ENCODE results near the gene TSEN2. TPM values are rescaled to one million over a fixed set of nuclear protein-coding genes. Genes with fewer than 3 reads are reported as not detected.

Gene TSEN2
- total RNA-seq, 3 donors from 2014 or later: 20.0 to 32.8 (median 26.5) TPM

- TF ChIP-seq CTCF (IDR thresholded peaks at IDR 0.05): no peak
- no peak for TF ChIP-seq POLR2AphosphoS5 (IDR thresholded peaks at IDR 0.05)
- TF ChIP-seq POLR2A (IDR thresholded peaks at IDR 0.05): no peak
- intact Hi-C loops (cut with DNase I; ENCODE audit: low total_unique reads): no loop called here
- DNase-seq (ENCODE audit: low spot score in 2 of 2): no peak
- Histone ChIP-seq H3K4me3 (no peak overlapping the region), H3K9me3 (no peaks in the 10 kb centered on the region), H3K4me1 (no peaks in the 10 kb centered on the region), H3K27ac (no peak overlapping the region), H3K36me3 (no peaks in the 10 kb centered on the region), H3K27me3 (no peaks in the 10 kb centered on the region)
These were observed 6.3 kb downstream of the TSEN2 start for GRCh38 chr3:12490547-12490946.

GRCh38 chr3:12495749-12496452 lies 11.6 kb downstream of the TSEN2 start:
- no peak for DNase-seq (ENCODE audit: low spot score in 2 of 2)
- TF ChIP-seq POLR2A (IDR thresholded peaks at IDR 0.05) (no peak), CTCF (IDR thresholded peaks at IDR 0.05) (no peak), POLR2AphosphoS5 (IDR thresholded peaks at IDR 0.05) (no peak)
- Histone ChIP-seq H3K36me3 (peaks cover 10% of the 10 kb centered on the region), H3K4me3 (no peak overlapping the region), H3K27me3 (no peaks in the 10 kb centered on the region), H3K9me3 (no peaks in the 10 kb centered on the region), H3K27ac (no peak overlapping the region), H3K4me1 (no peaks in the 10 kb centered on the region)
- intact Hi-C loops (cut with DNase I; ENCODE audit: low total_unique reads): no loop called here

GRCh38 chr3:12496453-12496761 lies 12.1 kb downstream of the TSEN2 start:
- Histone ChIP-seq H3K36me3 (peaks cover 10% of the 10 kb centered on the region), H3K4me1 (no peaks in the 10 kb centered on the region), H3K4me3 (no peak overlapping the region), H3K9me3 (no peaks in the 10 kb centered on the region), H3K27me3 (no peaks in the 10 kb centered on the region), H3K27ac (no peak overlapping the region)
- no peak for DNase-seq (ENCODE audit: low spot score in 2 of 2)
- intact Hi-C loops (cut with DNase I; ENCODE audit: low total_unique reads): no loop called here
- TF ChIP-seq POLR2AphosphoS5 (IDR thresholded peaks at IDR 0.05) (no peak), POLR2A (IDR thresholded peaks at IDR 0.05) (no peak), CTCF (IDR thresholded peaks at IDR 0.05) (no peak)

- no peaks in the 10 kb centered on the region for H3K9me3 ChIP-seq
- H3K4me3 ChIP-seq: no peak overlapping the region
- no peaks in the 10 kb centered on the region for H3K27me3 ChIP-seq
- intact Hi-C loops (cut with DNase I; ENCODE audit: low total_unique reads): no loop called here
- no peak overlapping the region for H3K27ac ChIP-seq
- TF ChIP-seq POLR2A (IDR thresholded peaks at IDR 0.05) (no peak), CTCF (IDR thresholded peaks at IDR 0.05) (no peak), POLR2AphosphoS5 (IDR thresholded peaks at IDR 0.05) (no peak)
- no peaks in the 10 kb centered on the region for H3K4me1 ChIP-seq
- DNase-seq (ENCODE audit: low spot score in 2 of 2): no peak
- peaks cover 10% of the 10 kb centered on the region for H3K36me3 ChIP-seq
These were observed 15.2 kb downstream of the TSEN2 start for GRCh38 chr3:12499474-12499873.

- TF ChIP-seq POLR2A (IDR thresholded peaks at IDR 0.05) (no peak), POLR2AphosphoS5 (IDR thresholded peaks at IDR 0.05) (peak in 1 of 3 donors; percentile 79)
- Histone ChIP-seq H3K27me3 (no peaks in the 10 kb centered on the region), H3K36me3 (peaks cover 10% of the 10 kb centered on the region), H3K4me3 (no peak overlapping the region), H3K27ac (peak overlapping the region in 1 of 2 donors; percentile 41), H3K9me3 (no peaks in the 10 kb centered on the region), H3K4me1 (no peaks in the 10 kb centered on the region)
- DNase-seq (ENCODE audit: low spot score in 2 of 2): no peak
- intact Hi-C loops (cut with DNase I; ENCODE audit: low total_unique reads): no loop called here
These were observed 17.2 kb downstream of the TSEN2 start for GRCh38 chr3:12501360-12502020.

Data from breast epithelium (tissue), 4 donors.